PFSK-1 (cell line): ENCODE data around the gene LDLRAD3.

Source experiments
- POLR2AphosphoS5 ChIP-seq: IDR thresholded peaks from 2 replicates; pipeline ENCODE4 v1.6.1; 2012; ENCODE audit warnings: low read depth, mild to moderate bottlenecking, control low read depth, low read length, moderate library complexity
- SIN3A ChIP-seq: IDR thresholded peaks from 2 replicates; pipeline ENCODE4 v1.6.1; 2012; ENCODE audit warnings: mild to moderate bottlenecking, low read length, moderate library complexity, borderline replicate concordance; ENCODE audit not compliant: insufficient read depth
- TAF1 ChIP-seq: IDR thresholded peaks from 2 replicates; pipeline ENCODE4 v1.6.1; 2012; ENCODE audit warnings: low read length, control low read depth, borderline replicate concordance; ENCODE audit not compliant: insufficient read depth
- TF ChIP-seq, protein P1 (sequence below), 2 experiments: IDR thresholded peaks; 2 replicates each; pipeline versions ENCODE4 v1.6.1 to v1.8.0; 2011 to 2012; ENCODE audit warnings: low read depth in 2 of 2, low read length in 2 of 2, control low read depth in 1 of 2, inconsistent platforms in 1 of 2, mild to moderate bottlenecking in 1 of 2, moderate library complexity in 1 of 2; ENCODE audit not compliant: insufficient read depth in 1 of 2

DNA sequence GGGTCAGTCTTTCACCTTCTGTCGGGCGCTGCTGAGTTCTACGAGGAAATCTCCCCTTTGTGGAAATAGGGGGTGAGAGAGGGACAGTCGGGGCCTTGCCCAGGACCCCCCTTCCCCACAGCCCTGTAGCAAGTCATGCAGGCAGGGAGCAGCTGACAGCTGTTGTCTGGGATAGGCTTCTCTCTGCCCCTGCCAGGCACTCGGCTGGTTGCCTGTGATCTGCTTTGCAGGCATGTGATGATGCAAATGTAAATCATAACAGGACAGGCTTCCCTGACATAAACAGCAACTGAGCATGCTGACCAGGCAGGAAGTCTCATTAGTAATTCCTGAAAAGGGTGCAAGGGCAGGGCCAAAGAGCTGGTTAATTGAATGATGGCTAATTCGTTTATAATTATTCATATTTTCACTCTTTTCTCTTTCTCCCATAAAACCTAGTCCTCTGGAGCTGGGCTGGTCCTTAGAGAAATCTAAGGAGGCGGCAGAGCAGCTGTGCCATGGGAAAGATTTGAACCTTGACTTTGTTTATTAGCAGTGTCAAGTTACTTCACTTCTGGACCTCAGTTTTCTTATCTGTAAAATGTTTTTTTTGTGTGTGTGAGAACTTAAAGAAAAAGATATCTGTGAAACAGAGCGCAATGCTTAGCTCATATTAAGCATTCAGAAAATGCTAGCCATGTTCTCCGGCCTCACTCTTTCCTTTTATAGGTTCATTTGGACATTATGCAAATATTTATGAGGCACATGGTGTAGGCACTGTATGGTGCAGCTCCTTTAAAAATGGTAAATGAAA is 129.7 kb downstream of the LDLRAD3 start:
- TF ChIP-seq, protein P1, sequence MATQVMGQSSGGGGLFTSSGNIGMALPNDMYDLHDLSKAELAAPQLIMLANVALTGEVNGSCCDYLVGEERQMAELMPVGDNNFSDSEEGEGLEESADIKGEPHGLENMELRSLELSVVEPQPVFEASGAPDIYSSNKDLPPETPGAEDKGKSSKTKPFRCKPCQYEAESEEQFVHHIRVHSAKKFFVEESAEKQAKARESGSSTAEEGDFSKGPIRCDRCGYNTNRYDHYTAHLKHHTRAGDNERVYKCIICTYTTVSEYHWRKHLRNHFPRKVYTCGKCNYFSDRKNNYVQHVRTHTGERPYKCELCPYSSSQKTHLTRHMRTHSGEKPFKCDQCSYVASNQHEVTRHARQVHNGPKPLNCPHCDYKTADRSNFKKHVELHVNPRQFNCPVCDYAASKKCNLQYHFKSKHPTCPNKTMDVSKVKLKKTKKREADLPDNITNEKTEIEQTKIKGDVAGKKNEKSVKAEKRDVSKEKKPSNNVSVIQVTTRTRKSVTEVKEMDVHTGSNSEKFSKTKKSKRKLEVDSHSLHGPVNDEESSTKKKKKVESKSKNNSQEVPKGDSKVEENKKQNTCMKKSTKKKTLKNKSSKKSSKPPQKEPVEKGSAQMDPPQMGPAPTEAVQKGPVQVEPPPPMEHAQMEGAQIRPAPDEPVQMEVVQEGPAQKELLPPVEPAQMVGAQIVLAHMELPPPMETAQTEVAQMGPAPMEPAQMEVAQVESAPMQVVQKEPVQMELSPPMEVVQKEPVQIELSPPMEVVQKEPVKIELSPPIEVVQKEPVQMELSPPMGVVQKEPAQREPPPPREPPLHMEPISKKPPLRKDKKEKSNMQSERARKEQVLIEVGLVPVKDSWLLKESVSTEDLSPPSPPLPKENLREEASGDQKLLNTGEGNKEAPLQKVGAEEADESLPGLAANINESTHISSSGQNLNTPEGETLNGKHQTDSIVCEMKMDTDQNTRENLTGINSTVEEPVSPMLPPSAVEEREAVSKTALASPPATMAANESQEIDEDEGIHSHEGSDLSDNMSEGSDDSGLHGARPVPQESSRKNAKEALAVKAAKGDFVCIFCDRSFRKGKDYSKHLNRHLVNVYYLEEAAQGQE (IDR thresholded peaks at IDR 0.05; ENCODE audit: insufficient read depth in 1 of 2, low read depth in 2 of 2, low read length in 2 of 2) = no peak
- TF ChIP-seq POLR2AphosphoS5 (no peak), TAF1 (no peak), SIN3A (no peak)
